AG20443 (cell line): ENCODE data around the gene PSMD13.

ENCODE experiments used
- DNase-seq: peaks from one replicate; pipeline ENCODE4 v3.0.0; 2012; ENCODE audit warnings: low spot score, mixed read lengths

Gene PSMD13

DNA sequence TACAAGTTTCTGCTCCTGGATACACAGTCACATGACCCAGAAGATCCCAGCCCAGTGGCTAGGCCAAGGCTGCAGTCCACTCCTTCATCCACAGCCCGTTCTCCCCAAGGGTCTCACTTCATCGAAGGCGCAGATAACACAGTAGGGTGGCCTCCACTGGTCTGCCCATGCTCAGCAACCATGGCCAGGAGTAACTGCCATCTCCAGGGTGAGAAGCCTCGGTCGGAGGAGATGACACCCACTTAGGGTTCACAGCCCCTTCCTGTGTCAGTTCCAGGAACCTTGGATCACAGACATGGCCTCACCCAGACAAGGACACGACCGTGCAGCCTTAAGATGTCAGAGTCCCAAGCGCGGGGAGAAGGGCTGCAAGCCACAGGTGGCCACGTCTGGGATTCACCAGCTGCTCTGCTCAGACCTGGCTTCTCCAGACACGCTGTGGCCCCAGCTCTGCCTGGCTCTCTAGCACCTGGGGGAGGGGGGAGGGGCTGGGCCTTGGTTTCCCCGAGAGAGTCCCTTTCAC, 32.1 kb upstream of the PSMD13 start:
- DNase-seq: no peak

DNA sequence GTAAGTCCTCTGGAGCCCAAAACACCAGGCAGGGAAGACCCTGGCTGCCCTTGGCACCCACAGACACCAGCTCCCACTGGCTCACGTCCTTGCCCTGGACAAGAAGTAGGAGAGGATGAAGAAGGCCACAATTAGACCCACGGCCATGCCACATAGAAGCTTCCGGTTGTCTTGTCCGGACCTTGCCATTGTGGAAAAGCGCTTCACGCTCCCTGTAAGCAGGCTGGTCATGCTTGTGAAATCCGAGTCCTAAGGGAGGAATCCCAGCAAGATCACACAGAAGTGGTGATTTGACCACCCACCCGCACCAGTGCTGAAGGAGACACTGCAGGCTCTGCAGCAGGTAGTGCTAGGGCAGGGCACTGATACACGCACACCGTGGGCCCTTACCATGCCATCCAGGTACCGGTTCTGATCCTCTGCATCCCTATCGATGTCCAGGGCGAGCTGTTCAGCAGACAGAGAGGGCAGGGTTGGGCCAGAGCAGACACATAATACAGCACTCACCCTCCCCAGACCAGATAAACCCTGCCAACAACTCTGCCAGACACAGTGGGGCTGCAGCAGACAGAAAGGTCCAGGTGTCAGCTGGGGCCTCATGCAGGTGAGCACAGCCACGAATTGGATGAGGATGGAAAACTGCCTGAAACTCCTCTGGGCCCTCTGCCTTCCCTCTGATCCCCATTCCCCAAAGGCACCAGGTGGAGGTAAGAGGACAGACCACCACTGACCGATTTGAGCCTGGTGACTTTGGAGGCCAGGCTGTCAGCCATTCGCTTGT, 31.4 kb upstream of the PSMD13 start:
- DNase-seq: no peak

DNA sequence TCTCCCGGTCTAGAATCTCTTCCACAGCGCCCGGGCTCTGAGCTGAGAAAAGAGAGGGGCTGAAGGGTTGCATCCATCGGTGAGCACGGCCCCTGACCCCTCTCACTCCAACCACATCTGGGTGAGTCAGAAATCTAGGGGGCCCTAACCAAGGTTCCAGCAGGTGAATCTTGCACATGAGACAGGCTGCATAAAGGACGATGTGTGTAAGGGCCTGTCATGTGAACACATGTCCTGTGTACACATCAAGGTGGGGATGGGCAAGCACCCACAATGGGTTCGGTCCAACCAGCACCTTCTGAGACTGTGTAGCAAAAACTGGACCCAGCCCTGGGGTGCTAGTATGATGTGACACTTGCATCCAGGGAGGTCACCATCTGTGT, 30.8 kb upstream of the PSMD13 start:
- no peak for DNase-seq

DNA sequence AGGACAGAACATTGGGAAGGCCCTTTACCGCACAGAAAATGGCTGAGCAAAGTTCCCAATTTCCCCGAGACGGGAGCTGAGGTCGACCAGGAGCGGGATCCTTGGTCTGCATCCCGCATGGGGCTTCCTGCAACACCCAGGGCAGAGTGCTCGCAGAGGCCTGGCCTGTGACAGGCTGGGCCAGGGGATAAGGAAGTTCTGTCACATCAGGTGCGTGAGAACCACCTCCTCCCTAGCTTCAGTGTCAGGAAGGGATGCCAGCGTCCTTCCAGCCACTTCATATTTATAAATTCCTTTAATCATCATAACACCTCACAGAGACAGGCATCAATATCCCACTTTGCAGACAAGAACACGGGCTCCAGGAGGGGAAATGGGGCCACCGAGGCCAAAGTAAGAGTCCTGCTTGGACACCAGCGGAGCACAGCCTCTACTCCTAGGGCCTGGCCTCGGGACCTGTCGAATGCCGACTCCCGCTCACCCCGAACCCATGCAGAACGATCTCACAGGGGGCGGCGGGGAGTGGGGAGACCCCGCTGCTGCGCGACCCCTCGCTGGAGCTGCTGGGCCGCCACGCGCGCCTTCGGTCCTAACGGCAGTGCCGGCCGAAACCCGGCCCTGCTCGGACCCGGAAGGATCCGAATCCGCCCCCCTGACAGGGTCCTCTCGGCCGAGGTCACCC, 30.1 kb upstream of the PSMD13 start:
- peak; percentile 61 for DNase-seq

DNA sequence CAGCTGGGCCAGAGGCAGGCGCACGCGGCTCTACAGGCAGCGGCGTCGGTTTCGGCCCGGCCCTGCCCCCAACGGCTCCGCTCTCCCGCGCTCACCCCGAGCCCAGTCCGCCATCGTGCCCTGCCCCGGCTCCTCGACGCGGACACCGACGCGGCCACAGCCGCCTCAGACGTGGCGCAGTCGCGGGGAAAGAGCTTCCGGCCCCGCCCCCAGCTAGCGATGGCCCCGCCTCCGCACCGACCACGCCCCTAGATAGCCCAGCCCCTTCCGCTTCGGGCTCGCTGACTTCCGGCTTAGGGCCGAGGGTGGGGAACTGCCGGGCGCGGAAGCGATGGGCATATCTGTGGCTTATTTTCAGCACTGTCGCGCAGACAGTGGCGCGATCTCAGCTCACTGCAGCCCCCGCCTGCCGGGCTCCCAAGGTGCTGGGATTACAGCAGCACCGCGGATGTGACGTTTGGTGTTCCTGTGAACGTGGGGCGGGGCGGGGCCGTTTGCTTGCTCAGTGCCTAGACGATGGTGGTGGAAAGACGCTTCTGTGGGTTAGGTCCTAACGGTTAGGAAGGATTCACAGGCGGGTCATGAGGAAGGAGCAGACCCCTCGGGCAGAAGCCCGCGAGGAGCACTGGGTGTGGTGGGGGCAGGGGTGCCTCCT, 29.4 kb upstream of the PSMD13 start, which contains the start of the genes BET1L and RIC8A:
Gene BET1L, minus strand, starts transcription at position 192 of the 655 bp plus-strand sequence. Its CDS starts 78 bp downstream, at position 114.
Gene RIC8A, plus strand, starts transcription at position 501 of the 655 bp plus-strand sequence. CDS start 1,147 bp downstream, outside the sequence.
- DNase-seq: peak; percentile 97

DNA sequence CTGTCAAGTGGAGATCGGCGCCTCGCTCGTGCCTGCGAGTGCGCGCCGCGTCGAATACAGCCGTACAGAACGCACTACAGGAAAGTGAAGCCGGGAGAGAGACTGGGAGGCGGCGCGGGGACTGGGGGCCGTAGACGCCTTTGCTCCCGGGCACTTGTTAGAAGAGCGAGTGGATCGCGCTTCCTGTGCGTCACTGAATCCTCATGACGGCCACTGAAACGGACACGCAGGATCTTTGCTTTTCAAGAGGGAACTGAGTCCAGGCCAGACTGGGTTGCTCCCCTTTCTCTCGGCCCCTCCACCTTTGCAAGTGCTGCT, 29.0 kb upstream of the PSMD13 start:
- peak; percentile 49 for DNase-seq

DNA sequence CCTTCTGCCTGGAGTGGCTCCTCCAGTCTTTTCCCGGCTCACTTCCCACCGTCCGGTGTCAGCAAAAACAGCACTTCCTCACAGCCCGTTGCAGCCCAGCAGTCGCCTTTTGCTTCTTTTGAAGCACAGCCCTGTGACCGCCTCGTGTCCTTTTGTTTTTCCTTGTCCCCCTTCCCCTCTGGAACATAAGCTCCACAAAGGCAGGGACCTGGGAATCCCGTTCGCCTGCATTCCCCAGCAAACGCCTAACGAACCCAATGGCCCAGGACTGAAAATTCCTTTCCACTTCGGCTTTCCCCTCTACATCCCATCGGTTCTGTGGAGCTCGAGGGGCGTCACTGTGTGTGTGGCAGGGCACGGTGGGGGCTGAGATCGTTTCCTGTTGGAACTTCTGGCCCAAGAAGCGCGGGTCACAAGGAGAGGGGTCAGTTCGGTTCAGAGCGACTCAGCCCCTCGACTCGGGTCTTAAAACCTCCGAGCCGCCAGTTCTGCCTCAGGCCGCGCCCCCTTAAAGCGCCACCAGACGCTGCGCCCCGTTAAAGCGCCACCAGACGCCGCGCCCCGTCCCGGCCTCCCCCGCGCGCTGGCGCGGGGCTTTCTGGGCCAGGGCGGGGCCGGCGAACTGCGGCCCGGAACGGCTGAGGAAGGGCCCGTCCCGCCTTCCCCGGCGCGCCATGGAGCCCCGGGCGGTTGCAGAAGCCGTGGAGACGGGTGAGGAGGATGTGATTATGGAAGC, 28.4 kb upstream of the PSMD13 start:
- DNase-seq: peak; percentile 94

DNA sequence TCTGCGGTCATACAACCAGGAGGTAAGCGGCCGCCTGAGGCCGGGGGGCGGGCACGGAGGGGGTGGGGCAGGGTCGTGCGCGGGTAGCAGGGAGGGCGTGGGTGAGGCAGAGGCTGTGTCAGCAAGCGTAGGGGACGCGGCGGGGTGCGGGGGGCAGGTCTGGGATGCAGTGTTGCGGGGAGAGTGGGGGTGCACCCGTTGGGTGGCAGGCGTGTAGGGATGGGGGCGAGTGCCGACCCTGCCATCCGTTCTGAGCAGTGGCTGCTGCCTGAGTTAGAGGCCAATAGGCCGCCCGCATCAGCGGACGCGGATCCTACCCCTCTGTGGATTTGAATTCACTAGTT, 27.9 kb upstream of the PSMD13 start:
- DNase-seq: no peak

DNA sequence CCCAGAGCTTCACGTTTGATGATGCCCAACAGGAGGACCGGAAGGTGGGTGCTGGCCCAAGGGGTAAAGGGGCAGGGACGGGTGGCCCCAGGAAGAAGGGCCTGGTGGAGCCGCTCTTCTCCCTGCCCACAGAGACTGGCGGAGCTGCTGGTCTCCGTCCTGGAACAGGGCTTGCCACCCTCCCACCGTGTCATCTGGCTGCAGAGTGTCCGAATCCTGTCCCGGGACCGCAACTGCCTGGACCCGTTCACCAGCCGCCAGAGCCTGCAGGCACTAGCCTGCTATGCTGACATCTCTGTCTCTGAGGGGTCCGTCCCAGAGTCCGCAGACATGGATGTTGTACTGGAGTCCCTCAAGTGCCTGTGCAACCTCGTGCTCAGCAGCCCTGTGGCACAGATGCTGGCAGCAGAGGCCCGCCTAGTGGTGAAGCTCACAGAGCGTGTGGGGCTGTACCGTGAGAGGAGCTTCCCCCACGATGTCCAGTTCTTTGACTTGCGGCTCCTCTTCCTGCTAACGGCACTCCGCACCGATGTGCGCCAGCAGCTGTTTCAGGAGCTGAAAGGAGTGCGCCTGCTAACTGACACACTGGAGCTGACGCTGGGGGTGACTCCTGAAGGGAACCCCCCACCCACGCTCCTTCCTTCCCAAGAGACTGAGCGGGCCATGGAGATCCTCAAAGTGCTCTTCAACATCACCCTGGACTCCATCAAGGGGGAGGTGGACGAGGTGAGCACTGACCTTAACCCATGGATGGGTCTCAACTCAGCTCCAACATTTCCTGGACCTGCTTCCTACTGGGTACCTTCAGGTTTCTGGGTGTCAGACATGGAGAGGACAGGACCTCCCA, 27.3 kb upstream of the PSMD13 start:
- peak; percentile 48 for DNase-seq

DNA sequence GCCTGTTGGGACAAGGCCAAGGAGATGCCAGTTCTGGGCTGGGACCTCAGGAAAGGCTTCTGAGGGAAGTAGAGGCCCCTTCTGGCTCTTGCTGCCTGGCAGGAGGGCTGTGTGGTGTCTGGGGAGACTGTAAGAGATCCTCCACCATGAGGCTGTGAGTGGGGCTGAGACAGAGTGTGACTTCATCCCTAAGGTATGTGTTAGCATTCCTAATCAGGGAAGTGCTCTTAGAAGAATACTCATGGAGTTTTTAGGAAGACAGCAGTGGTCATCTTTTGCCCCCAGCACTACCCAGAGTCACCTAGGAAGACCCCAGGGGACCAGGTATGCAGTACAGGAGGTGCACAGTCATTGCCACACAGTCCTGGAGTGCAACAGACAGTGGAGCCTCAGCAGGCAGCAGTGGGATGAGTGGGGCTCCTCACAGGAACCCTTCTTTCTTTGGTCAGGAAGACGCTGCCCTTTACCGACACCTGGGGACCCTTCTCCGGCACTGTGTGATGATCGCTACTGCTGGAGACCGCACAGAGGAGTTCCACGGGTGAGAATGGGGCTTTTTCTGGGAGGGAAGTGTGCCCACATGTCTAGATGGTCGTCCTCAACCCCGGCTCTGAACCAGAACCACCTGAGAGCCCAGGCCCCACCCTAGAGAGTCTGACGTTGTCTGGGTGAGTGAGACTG, 26.5 kb upstream of the PSMD13 start:
- DNase-seq: peak; percentile 82

DNA sequence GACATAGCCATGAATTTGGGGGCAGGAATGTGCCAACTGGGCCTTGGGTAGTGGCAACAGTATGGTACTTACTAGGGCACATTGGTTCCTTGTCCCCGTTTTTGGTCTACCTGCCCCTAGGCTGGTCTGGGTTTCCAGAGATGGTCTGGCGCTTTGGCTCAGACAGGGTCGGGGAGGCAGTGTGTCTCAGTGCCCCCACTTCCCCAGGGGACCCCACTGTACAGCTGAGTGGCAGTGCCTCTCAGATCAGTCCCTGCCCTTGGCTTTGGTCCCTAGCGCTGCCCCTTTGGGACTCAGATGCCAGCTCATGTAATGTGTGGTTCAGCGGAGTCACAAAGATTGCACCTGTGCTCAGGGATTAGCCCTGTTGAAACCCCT, 26.0 kb upstream of the PSMD13 start:
- no peak for DNase-seq

DNA sequence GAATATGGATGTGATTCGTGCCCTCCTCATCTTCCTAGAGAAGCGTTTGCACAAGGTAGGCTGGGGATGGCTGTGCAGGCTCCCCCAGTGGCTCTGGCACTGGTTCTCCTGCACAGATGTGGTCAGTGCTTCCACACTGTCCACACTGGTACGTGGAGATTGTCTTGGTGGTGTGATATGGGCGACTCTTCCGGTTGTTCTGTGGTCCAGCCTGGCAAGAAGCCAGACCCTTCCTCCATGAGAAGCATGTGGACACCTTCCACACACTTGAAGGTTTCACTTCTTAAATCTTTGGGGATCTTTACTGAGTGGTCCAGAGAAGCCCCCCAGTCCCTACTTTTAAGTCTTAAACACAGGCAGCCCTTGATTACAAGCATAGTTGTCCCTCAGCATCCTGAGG, 25.5 kb upstream of the PSMD13 start:
- DNase-seq: no peak

DNA sequence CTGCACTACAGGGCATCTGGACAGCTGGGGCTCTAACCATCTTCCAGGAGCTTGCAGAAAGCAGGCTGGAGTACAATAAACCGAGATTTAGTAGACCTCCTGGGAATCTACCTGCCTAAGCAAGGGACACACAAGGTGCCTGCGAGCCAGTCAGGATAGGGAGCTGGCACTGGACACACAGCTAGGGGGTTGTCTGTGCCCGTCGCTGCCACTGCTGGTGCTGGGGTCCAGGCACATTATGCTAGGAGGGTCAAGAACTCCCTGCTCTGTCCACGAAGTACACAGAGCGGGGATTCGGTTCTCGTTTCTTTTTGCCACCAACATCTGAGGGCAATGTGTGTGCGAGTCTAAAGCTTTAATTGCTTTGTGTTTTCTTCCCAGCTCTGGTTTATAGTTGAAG, 25.0 kb upstream of the PSMD13 start:
- no peak for DNase-seq

DNA sequence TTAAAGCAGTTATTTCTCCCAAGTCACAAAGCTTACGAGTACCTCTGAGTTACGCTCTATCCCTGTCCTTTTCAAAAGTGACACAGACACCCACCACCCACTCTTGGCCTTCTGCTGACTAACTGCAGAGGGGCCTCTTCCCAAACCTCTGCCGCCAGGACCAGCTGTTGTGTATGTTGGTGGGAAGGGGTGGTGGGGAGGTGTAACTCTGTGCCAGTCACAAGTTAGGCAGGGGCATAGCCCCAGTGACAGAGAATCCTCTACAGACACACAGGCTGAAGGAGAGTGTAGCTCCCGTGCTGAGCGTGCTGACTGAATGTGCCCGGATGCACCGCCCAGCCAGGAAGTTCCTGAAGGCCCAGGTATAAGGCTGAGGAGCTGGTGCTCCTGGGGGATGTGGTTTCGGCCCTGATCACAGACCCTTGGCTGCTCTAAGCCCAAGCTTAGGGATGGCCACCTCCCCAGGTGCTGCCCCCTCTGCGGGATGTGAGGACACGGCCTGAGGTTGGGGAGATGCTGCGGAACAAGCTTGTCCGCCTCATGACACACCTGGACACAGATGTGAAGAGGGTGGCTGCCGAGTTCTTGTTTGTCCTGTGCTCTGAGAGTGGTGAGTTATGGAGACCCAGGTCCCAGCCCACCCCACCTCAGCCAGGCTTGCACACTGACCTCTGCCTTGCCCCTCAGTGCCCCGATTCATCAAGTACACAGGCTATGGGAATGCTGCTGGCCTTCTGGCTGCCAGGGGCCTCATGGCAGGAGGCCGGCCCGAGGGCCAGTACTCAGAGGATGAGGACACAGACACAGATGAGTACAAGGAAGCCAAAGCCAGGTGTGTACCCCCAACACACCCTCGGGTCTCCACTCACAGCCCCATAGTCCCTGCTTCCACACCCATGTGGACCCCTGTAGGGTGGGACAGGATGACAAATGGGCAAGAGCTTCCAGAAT, 24.4 kb upstream of the PSMD13 start:
- no peak for DNase-seq

DNA sequence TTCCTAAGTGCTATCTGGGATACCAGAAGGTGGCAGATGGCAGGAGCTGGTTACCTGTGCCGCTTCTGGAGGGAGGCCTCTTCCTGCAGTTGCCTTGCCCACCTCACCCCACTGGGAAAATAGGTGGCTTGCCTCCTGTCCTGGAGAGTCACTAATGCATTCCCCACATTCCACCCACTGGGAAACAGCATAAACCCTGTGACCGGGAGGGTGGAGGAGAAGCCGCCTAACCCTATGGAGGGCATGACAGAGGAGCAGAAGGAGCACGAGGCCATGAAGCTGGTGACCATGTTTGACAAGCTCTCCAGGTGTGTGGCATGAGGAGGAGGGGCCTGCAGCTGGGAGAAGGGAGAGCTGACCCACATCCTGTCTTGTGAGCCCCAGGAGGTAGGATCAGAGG, 23.7 kb upstream of the PSMD13 start:
- DNase-seq: no peak

DNA sequence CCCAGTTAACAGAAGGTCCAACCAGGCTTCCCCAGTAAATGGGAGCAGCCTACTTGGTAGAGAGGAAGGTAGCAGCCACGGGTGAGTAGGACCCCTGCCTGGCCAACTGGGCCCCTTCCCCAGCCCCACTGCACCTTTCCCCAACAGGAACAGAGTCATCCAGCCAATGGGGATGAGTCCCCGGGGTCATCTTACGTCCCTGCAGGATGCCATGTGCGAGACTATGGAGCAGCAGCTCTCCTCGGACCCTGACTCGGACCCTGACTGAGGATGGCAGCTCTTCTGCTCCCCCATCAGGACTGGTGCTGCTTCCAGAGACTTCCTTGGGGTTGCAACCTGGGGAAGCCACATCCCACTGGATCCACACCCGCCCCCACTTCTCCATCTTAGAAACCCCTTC, 22.7 kb upstream of the PSMD13 start:
- no peak for DNase-seq

DNA sequence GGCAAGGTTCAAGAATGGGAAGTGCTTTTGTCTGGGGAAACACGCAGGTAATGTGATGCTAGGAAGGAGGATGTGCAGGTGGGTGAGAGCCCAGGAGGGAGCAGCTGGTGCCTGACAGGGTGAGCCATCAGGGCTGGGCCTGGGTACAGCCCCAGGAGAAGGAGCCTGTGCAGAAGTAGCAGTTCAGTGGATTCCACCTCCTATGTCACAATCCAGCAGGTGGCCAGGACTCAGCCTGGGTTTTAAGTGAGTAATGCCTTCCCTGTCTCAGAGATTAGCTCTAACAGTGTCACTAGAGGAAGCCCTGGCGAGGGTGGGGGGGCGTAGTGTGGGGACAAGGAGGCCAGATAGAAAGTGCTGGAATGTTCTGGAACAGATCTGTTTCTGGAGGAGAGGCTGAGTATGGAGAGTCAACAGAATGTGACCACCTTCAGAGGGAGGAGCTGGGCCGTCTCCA, 21.2 kb upstream of the PSMD13 start:
- DNase-seq: no peak

DNA sequence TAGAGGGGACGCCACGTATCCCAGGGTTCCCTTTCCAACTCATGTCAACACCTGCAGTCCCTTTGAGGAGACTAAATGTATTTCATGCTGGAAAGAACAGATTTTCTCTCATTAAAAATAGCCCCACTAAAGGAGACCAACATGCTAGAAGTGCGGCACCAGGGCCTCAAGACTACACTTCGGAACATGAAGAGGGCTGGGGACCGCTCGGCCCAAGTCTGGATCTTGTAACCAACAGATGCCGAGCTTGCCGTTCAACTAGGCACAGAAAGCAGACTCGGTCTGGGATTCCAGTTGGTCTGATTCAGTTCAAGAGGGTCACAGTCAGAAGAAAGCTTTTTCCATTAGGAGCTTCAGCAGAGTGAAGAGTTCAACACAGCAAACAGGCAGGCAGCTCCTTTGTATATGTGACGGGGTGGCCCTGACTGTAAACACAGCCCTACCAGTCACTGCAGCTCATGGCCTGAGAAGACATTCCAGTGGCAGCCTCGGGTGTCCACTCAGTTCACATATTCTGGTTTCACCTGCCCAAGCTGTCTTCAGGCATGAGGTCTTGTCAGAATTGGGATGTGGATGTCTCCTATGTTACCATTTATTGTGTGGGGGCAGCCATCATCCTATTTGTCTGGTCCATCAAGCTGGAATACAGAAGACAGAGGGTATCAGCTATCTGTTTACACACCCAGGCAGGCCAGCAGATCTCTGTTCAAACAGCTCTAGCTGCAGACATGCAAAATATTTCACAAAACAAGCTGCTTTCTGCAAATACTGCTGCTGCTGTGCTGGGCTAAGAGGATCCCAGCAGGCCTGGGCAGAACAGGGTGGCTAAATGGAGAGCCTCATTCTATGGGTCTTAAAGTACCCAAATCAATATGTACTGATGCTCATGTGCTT, 20.4 kb upstream of the PSMD13 start:
- no peak for DNase-seq

DNA sequence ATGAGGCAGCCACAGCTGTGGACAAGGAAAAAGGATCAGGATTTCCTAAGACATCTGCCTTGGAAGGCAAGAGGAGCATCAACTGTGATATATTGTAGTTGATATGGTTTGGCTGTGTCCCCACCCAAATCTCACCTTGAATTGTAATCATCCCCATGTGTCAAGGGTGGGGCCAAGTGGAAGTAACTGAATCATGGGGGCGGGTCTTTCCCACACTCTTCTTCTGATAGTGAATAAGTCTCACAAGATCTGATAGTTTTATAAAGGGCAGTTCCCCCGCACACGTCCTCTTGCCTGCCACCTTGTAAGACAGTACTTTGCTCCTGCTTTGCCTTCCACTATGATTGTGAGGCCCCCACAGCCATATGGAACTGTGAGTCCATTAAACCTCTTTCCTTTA, 19.1 kb upstream of the PSMD13 start:
- DNase-seq: no peak
